Stimulated activated CD4-positive, alpha-beta T cell treated with anti-CD3 and anti-CD28 coated beads, Interleukin-4, amount 100 ng/mL, for 48 hours (primary cell): ENCODE results near the gene OSGEP.

Experiments used
- DNase-seq, 2 donors: peaks; one replicate each; pipeline ENCODE4 v3.0.0-alpha.2; 2020; ENCODE audit warnings: low read depth in 2 of 2

Gene OSGEP

GRCh38 chr14:20434701-20435581, 19.7 kb downstream of the OSGEP start:
- DNase-seq: no peak

GRCh38 chr14:20429801-20430669, 24.6 kb downstream of the OSGEP start:
- no peak for DNase-seq

GRCh38 chr14:20428802-20429201, 25.8 kb downstream of the OSGEP start:
- DNase-seq: no peak

GRCh38 chr14:20428010-20428365, 26.6 kb downstream of the OSGEP start:
- DNase-seq: no peak

- no peak for DNase-seq
These were observed 27.2 kb downstream of the OSGEP start for GRCh38 chr14:20427231-20428009.

- DNase-seq: no peak
These were observed 29.8 kb downstream of the OSGEP start for GRCh38 chr14:20424851-20425250.

- no peak for DNase-seq
These were observed 31.7 kb downstream of the OSGEP start for GRCh38 chr14:20422886-20423285.

- DNase-seq: no peak
These were observed 33.3 kb downstream of the OSGEP start for GRCh38 chr14:20421267-20421666.

GRCh38 chr14:20419419-20419818, 35.2 kb downstream of the OSGEP start:
- no peak for DNase-seq

GRCh38 chr14:20418501-20418909, 36.1 kb downstream of the OSGEP start:
- no peak for DNase-seq

- DNase-seq: no peak
These were observed 37.1 kb downstream of the OSGEP start for GRCh38 chr14:20417250-20418186.

- no peak for DNase-seq
These were observed 38.4 kb downstream of the OSGEP start for GRCh38 chr14:20416223-20416622.

GRCh38 chr14:20415782-20416206, 38.8 kb downstream of the OSGEP start:
- DNase-seq: peak in 1 of 2 donors; percentile 26

GRCh38 chr14:20413744-20414082, 40.9 kb downstream of the OSGEP start:
- peak; percentile 12 to 13 for DNase-seq

GRCh38 chr14:20412876-20413743, 41.5 kb downstream of the OSGEP start, which contains the start of gene TEP1:
TEP1 (minus strand) TSS chr14:20413501; CDS start chr14:20408439, 5,062 bp downstream.
- peak; percentile 64 to 75 for DNase-seq

- DNase-seq: no peak
These were observed 42.2 kb downstream of the OSGEP start for GRCh38 chr14:20412411-20412810.

- DNase-seq: no peak
These were observed 45.4 kb downstream of the OSGEP start for GRCh38 chr14:20409226-20409625.

GRCh38 chr14:20403521-20403920, 51.1 kb downstream of the OSGEP start:
- no peak for DNase-seq

- peak in 1 of 2 donors; percentile 9 for DNase-seq
These were observed 53.5 kb downstream of the OSGEP start for GRCh38 chr14:20400965-20401593.
